Occipital lobe (tissue), 2 donors: ENCODE measurements around the gene JOSD2. TPM values are rescaled to one million over a fixed set of nuclear protein-coding genes. Genes with fewer than 3 reads are reported as not detected.

ENCODE experiments used
- DNase-seq: peaks from one replicate; lab custom pipeline; 2025; lab: John Stamatoyannopoulos, UW
- total RNA-seq: library from RNA; depleted of rRNA; stranded (reverse); fragments of >200 nt; gene quantifications from one replicate; pipeline ENCODE4 v1.2.3, GENCODE V29; 2014

The JOSD2 gene
- 3.9 TPM for total RNA-seq

GRCh38 chr19:50511069-50511822 is at the start of gene JOSD2:
Gene JOSD2, minus strand, starts transcription at chr19:50511191. Its CDS starts 760 bp downstream, at chr19:50510431.
- peak; percentile 97 for DNase-seq

DNA sequence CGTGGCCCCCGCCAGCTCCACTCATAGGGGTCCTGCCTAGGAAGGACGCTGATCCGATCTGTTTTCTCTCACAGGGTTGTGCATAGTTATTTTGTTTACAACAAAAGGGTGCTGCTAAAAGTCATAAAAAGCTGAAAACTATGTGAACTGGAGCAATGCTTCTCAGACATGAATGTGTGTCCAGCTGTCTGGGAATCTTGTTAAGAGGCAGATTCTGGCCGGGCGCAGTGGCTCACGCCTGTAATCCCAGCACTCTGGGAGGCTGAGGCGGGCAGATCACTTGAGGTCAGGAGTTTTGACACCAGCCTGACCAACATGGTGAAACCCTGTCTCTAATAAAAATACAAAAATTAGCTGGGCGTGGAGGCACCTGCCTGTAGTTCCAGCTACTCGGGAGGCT is 48.6 kb upstream of the JOSD2 start:
- no peak for DNase-seq

GRCh38 chr19:50558449-50558848 is 47.5 kb upstream of the JOSD2 start:
- DNase-seq: no peak

- DNase-seq: no peak
These were observed 47.0 kb upstream of the JOSD2 start for GRCh38 chr19:50558039-50558438.

DNA sequence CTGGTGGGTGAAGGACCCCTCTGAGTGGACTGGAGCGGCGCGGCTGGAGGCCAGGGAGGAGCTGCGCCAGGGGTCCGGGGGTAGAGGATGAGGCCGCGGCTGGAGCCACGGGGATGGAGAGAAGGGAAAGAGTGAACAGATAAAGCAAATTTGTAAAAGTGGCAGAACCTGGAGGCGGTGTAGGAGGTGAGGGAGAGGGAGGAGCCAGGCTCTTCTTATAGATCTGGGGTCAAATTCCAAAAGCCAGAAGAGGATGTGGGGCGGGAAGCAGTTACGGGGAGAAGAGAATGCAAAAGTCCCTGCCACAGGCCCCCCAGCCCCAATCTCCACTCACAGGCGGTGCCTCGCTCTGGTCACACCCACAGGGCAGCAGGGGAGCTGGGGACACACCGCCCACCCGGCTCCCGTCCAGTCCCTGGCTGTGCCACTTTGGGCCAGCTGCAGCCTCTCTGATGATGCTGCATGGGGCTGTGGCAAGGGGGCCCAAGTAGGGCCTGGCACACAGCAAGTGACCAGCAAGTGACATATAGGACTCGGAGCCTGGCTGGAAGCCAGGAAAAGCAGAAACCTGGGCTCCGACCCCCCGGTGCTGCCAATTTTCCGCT is 46.1 kb upstream of the JOSD2 start:
- DNase-seq: no peak

DNA sequence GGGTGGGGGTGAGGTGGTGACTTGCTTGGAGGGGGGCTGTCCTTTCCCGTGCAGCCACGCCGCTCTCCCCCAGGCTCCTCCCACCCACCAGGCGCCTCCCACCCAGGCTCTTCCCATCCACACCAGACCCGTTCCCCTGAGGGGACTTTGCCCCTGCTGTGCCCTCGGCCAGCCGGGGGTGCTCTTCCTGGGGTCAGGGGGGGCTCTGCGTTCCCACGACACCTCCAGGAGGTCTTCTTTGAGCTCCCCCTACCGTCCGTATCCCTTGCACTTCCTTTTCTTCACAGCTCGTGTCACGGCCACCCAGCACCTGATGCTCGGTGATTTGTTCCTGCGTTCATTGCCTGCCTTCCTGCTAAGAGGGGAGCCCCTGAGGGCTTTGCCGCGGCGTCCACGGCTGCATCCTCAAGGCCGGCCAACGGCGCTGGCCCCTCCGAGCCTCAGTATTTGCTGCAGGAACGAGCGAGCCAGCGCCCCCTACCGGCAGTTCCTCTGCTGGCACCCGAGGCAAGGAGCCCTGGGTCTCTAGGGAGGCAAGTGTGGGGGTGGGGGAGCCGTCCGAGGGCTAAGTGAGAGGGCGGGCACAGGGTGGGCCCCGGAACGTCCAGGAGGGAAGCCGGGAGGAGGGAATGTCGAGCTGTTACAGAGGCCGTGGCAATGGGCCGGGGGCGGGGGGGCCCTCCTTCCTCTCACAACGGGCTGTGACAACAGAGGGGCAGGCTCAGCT is 45.5 kb upstream of the JOSD2 start:
- peak; percentile 63 for DNase-seq

GRCh38 chr19:50555450-50556281 is 44.7 kb upstream of the JOSD2 start:
- no peak for DNase-seq

GRCh38 chr19:50555033-50555432 is 44.0 kb upstream of the JOSD2 start:
- DNase-seq: no peak

GRCh38 chr19:50554212-50554611 is 43.2 kb upstream of the JOSD2 start:
- no peak for DNase-seq

DNA sequence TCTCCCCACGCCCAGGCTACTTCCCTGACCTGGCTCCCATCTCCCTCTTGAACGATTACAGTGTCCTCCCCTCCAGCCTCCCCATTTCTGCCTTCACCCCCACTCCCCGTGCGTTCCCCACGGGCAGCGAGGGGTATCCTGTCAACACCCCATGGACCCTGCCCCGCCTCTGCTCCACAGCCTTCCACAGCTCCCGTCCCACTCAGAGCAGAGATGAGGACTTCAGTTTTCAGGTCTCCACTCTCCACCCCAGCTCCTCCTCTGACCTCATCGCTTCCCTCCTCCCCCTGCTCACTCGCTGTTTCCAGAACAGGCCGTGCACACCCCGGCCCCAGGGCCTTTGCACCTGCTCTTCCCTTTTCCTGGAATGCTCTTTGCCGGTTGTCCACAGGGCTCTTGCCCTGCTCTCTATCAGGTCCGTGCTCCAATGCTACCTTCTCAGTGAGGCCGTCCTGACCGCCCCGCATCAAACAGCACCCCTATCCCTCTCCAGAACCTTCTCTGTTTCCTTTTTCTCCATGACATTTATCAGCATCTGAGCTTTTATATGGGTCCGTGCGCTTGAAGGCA is 42.2 kb upstream of the JOSD2 start:
- no peak for DNase-seq

GRCh38 chr19:50552540-50552939 is 41.5 kb upstream of the JOSD2 start:
- no peak for DNase-seq

DNA sequence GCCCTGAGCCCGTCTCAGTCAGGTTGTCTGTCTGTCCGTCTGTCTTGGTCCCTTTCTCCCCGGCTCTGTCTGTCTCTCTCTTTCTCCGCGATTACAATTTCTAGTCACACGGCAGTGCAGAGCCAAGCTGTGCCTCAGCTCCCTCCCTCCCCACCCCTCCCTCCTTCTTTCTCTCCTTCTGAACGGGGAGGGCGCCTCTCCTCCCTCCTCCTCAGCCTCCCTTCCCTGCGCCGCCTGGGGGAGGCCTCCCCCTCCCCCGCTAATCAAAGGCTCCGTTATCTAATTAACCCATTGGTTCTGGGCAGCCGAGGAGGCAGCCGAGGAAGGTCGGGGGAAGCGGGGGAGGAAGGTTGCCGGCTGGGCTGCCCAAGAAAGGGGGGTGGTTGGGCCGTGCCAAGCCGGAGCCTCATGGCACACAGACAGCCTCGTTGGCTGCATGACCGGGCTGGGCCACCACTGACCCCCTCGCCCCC is 40.8 kb upstream of the JOSD2 start:
- DNase-seq: peak; percentile 58

- DNase-seq: no peak
These were observed 40.2 kb upstream of the JOSD2 start for GRCh38 chr19:50551034-50551714.

- DNase-seq: no peak
These were observed 39.6 kb upstream of the JOSD2 start for GRCh38 chr19:50550594-50550966.

DNA sequence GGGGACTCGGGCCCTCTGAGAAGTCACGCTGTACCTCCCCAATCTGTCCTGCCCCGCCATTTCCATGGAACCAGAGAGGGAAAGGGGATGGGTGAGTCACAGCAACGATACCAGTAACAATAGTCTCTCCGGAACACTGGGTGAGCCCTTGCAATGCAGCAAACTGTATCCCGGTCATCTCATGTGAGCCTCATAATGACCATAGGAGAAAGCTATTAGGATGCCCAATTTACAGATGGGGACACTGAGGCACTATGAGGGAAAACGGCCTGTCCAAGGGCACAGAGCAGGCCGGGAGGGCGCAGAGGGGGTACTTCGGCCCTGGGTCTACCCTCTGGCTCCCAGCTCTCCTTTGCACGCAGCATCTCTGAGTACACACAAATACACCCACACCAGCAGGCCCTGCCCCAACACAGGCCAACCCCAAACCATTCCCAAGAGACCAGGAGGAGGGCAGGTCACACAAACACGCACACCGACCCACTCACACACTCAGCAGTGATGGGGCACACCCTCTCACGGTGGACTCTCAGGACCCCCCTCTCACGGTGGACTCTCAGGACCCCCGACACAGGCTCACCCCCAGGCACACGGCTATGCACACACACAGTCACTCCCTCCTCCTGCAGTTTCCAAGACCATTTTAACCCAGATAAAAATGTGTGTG is 39.1 kb upstream of the JOSD2 start:
- DNase-seq: no peak

DNA sequence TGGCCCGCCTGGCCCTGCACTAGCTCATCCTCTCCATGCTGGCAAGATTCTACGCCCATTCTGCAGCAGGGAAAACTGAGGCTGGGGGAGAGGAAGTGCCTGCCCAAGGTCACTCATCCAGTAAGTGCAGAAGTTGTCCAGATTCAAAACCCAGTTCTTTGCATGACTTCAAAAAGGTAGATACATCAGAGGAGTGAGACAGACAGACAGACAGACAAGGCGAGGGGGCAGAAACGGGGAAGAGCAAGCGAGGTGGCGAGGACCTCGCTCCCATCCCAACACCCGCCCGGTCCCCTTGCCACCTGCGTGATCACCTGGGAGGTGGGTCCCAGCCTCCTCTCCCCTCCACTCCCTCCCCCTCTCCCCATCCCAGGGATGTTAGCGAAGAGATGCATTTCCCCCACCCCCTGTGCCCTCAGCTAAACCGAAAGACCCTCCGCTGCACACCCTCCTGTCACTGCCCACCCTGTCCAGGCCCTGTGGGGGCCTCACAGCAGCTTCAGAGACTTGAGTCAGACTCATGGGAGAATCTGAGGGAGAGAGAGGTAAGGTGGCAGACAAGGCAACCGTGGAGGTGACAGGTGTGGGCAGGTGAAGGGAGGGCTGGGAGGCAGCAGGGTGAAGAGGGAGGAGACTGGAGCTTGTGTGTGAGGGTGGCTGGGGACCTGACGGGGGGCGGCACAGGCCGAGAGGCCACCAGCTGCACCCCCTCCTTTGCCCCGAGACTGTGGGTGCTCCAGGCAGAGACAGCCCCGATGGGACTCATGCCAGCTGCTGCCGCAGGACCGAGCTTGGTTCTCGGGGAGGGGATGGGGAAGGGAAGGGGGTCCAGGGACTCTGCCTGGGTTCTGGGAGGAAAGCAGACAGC is 38.3 kb upstream of the JOSD2 start:
- DNase-seq: no peak

DNA sequence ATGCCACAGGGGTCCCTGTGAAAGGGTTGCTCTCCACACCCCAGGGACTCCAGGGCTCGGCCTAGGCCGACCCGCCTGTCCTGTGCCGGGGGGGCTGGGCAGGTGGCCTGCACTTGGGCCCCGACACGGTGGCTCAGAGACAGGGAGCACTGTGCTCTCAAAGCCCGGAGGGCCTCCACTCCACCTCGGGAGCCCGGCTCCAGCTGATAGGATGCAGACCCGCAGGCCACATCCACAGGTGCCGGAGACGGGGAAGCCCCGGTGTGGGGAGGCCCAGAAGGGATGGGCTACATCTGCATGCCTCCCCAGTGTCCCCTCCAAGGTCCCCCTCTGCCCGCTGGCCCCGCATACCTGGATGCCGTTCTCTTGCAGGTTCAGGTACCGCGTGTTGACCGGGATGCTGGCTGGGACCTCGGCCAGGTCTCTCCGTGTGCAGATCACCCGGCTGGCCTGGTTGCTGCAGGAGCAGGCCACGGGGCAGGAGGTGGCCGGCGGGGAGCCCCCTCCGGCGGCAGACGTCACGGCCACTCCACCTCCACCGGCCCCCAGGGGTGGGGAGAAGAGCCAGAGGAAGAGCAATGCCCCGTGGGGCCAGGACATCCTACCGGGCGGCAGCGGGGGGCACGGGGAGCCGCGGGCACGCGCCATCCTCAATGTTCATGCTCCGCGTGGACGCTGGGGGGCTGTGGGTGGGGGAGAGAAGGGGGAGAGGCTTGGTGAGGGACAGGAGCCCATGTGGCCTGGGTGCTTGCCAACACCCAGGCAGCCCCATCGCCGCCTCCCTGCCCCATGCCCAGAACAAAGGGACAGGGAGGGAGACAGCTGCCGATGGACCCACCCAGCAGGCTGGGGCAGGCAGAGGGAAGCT is 37.4 kb upstream of the JOSD2 start:
- peak; percentile 28 for DNase-seq
